K562 (cell line): ENCODE results near the gene HDAC1. TPM values are rescaled to one million over a fixed set of nuclear protein-coding genes. Genes with fewer than 3 reads are reported as not detected.
"Not testable (repeated sequence)": the region's sequence is repeated elsewhere in the genome, so short reads cannot be mapped to it uniquely, and the experiment has no call there.

Experiments
- ATAC-seq: fragments of 200-7000 bp; cut with Tn5 transposase; 3 replicates; pipeline ENCODE4 v1.9.1; 2020; ENCODE audit warnings: moderate library complexity
- BruUV-seq: library from RNA; stranded (reverse); fragments of 400-500 nt; replicated peaks from 2 replicates; lab custom pipeline; 2021; lab: Mats Ljungman, UMichigan
- CTCF ChIA-PET: fragments of 300-600 bp; formaldehyde crosslinking; extraction: SDS; loops from one replicate; lab custom pipeline; 2021; ENCODE audit warnings: low intra/inter-chr PET ratio; lab: Yijun Ruan, JAX
- POLR2A ChIA-PET: fragments of 300-600, 350-650 bp; sonication (Branson Sonifier 250); formaldehyde crosslinking; extraction: SDS; loops from one replicate; lab custom pipeline; 2021; ENCODE audit warnings: antibody characterized with exemption, inconsistent platforms; lab: Yijun Ruan, JAX
- DNase-seq, 4 experiments: peaks; one replicate each; pipeline versions ENCODE4 v3.0.0 to v3.0.0-alpha.2; 2011 to 2018; ENCODE audit warnings: low spot score in 3 of 4, mixed read lengths in 3 of 4; ENCODE audit errors: extremely low read depth in 1 of 4
- FAIRE-seq: peaks from 2 replicates; lab custom pipeline; 2011; peaks lifted over from hg19 to GRCh38; lab: Jason Lieb, UNC
- H2AFZ ChIP-seq: 2 replicates; pipeline ENCODE4 v1.6.0; 2011; ENCODE audit warnings: low read depth, low read length, control low read depth, inconsistent platforms
- H3K27ac ChIP-seq: fragments of 200-600 bp; 3 replicates; pipeline ENCODE4 v1.8.0; 2011; ENCODE audit warnings: low read depth, mild to moderate bottlenecking, control low read depth, inconsistent platforms, low read length, moderate library complexity, mixed read lengths; ENCODE audit errors: extremely low read depth
- H3K27me3 ChIP-seq, 2 experiments: fragments of 300-600 bp in 1 of 2; 2 replicates in 1 of 2; 3 replicates in 1 of 2; pipeline versions ENCODE4 v1.6.0 to v1.8.0; 2011; ENCODE audit warnings: inconsistent platforms in 2 of 2, low read length in 2 of 2, mild to moderate bottlenecking in 1 of 2, mixed read lengths in 1 of 2, moderate library complexity in 1 of 2; ENCODE audit not compliant: control insufficient read depth in 2 of 2, insufficient read depth in 2 of 2
- H3K36me3 ChIP-seq: fragments of 300-600 bp; 3 replicates; pipeline ENCODE4 v1.8.0; 2011; ENCODE audit warnings: mild to moderate bottlenecking, low read length, inconsistent platforms; ENCODE audit not compliant: control insufficient read depth, insufficient read depth
- H3K4me1 ChIP-seq, 2 experiments: fragments of 200-600 bp in 1 of 2; replicated peaks in 1 of 2; 2 replicates in 1 of 2; 3 replicates in 1 of 2; pipeline versions ENCODE4 v1.5.1 to v1.8.0; 2011; ENCODE audit warnings: inconsistent platforms in 2 of 2, low read length in 2 of 2, mild to moderate bottlenecking in 1 of 2, mixed read lengths in 1 of 2, moderate library complexity in 1 of 2; ENCODE audit not compliant: control insufficient read depth in 2 of 2, insufficient read depth in 2 of 2
- H3K4me2 ChIP-seq: 2 replicates; pipeline ENCODE4 v1.6.1; 2011; ENCODE audit warnings: low read length, control low read depth, inconsistent platforms, mixed read lengths; ENCODE audit not compliant: insufficient read depth
- H3K4me3 ChIP-seq: fragments of 200-600 bp; sonication (generic), shearing (Covaris generic); 2 replicates; pipeline ENCODE4 v1.5.1; 2016; ENCODE audit warnings: control low read depth, inconsistent platforms
- H3K79me2 ChIP-seq: fragments of 200-600 bp; 3 replicates; pipeline ENCODE4 v1.8.0; 2011; ENCODE audit warnings: low read length, inconsistent platforms; ENCODE audit not compliant: control insufficient read depth, insufficient read depth
- H3K9ac ChIP-seq, 2 experiments: 2 replicates each; pipeline versions ENCODE4 v1.6.0 to v1.6.1; 2011; ENCODE audit warnings: low read depth in 2 of 2, low read length in 2 of 2, control low read depth in 1 of 2, inconsistent platforms in 1 of 2, mild to moderate bottlenecking in 1 of 2, mixed read lengths in 1 of 2; ENCODE audit not compliant: insufficient read depth in 1 of 2
- H3K9me1 ChIP-seq: one replicate; pipeline ENCODE4 v1.6.0; 2011; ENCODE audit warnings: inconsistent platforms, mild to moderate bottlenecking, low read length, moderate library complexity; ENCODE audit not compliant: control insufficient read depth, insufficient read depth
- H3K9me3 ChIP-seq: replicated peaks from 2 replicates; pipeline ENCODE4 v1.5.1; 2011; ENCODE audit warnings: low read depth, low read length, inconsistent platforms; ENCODE audit not compliant: control insufficient read depth, insufficient read depth
- H4K20me1 ChIP-seq: replicated peaks from 2 replicates; pipeline ENCODE4 v1.6.1; 2011; ENCODE audit warnings: low read length, inconsistent platforms, mixed read lengths; ENCODE audit not compliant: control insufficient read depth, insufficient read depth
- ESRRB ChIP-seq: fragments of 250-450 bp; sonication (Bioruptor Pico); IDR thresholded peaks from 2 replicates; pipeline ENCODE4 v1.5.0; 2020; ENCODE audit warnings: mild to moderate bottlenecking, moderate library complexity, borderline replicate concordance
- FOS ChIP-seq: IDR thresholded peaks from 3 replicates; pipeline ENCODE4 v1.6.1; 2011; ENCODE audit not compliant: insufficient read length; ENCODE audit errors: extremely low read depth
- GABPB1 ChIP-seq: sonication (generic); formaldehyde crosslinking; IDR thresholded peaks from 2 replicates; pipeline ENCODE4 v1.8.0; 2022; ENCODE audit warnings: mild to moderate bottlenecking, missing genetic modification reagents
- OTX1 ChIP-seq: fragments of 450-650 bp; formaldehyde crosslinking; IDR thresholded peaks from 2 replicates; pipeline ENCODE4 v1.4.0; 2022; ENCODE audit warnings: mild to moderate bottlenecking
- U2AF2 ChIP-seq: fragments of 200-400 bp; formaldehyde crosslinking; optimal IDR thresholded peaks from 2 replicates; pipeline ENCODE3; 2017; ENCODE audit warnings: low read depth, mild to moderate bottlenecking, low read length
- ZNF239 ChIP-seq: fragments of 250-450 bp; sonication (Bioruptor Pico); IDR thresholded peaks from 2 replicates; pipeline ENCODE4 v1.4.0; 2020; ENCODE audit warnings: mild to moderate bottlenecking
- ZNF696 ChIP-seq: fragments of 250-450 bp; sonication (Bioruptor Pico); conservative IDR thresholded peaks from 2 replicates; pipeline ENCODE4 v1.4.0; 2020; ENCODE audit warnings: mild to moderate bottlenecking, moderate library complexity
- WGBS: fragments of 100-300 bp; shearing (Covaris generic); methylation state at CpG from one replicate; pipeline ENCODE4 v1.1.6; 2016; ENCODE audit warnings: low coverage, mixed read lengths; ENCODE audit not compliant: insufficient coverage; ENCODE audit errors: missing lambda C conversion rate; 5-methylcytosine and 5-hydroxymethylcytosine counted together
- in situ Hi-C: fragments of 300-500 bp; cut with MboI; formaldehyde crosslinking; loops from 4 replicates; pipeline ENCODE4 v1.15.0; 2018; ENCODE audit warnings: inconsistent platforms, mixed read lengths
- intact Hi-C: fragments of 100-400 bp; cut with micrococcal nuclease; formaldehyde crosslinking; loops from 2 replicates; pipeline ENCODE4 v1.14.2; 2022
- polyA plus RNA-seq, 8 experiments: library from polyadenylated mRNA; depleted of rRNA in 4 of 8; stranded (reverse) in 5 of 8; unstranded in 3 of 8; fragments of >200 nt; fragmentation: Nextera tagmentation in 2 of 8; fragmentation: Illumina TruSeq in 1 of 8; extraction: Ambion mirVana in 2 of 8; extraction: Trizol in 1 of 8; gene quantifications; 2 replicates each; pipeline versions ENCODE4 v1.2.1 to v1.2.3, GENCODE V29; 2011 to 2014; ENCODE audit warnings: inconsistent platforms in 1 of 8, missing spikeins in 1 of 8
- total RNA-seq, 7 experiments: library from RNA; depleted of rRNA in 6 of 7; stranded (reverse); fragments of >200 nt in 6 of 7; fragmentation: Illumina TruSeq in 2 of 7; extraction: Trizol in 2 of 7; gene quantifications; 2 replicates each; pipeline versions ENCODE4 v1.2.1 to v1.2.3, GENCODE V29; 2011 to 2021; ENCODE audit warnings: low replicate concordance in 1 of 7
- TF ChIP-seq, protein P1 (sequence below): IDR thresholded peaks from 3 replicates; pipeline ENCODE4 v1.6.1; 2011; ENCODE audit warnings: borderline replicate concordance, mild to moderate bottlenecking, moderate library complexity; ENCODE audit not compliant: insufficient read length; ENCODE audit errors: extremely low read depth
- TF ChIP-seq, protein P2 (sequence below): fragments of 250-450 bp; sonication (Bioruptor Pico); IDR thresholded peaks from 2 replicates; pipeline ENCODE4 v1.8.0; 2021; ENCODE audit warnings: moderate library complexity, mild to moderate bottlenecking, inconsistent platforms
- TF ChIP-seq, protein P3 (sequence below): sonication (generic); formaldehyde crosslinking; IDR thresholded peaks from 2 replicates; pipeline ENCODE4 v1.8.0; 2022; ENCODE audit warnings: mild to moderate bottlenecking, missing genetic modification reagents

The HDAC1 gene
- total and polyA plus RNA-seq, 9 of the 15 experiments (the other 6 are each of a cell fraction or from before 2014, with no cell fraction given) = 169 to 384 (median 193) TPM

DNA sequence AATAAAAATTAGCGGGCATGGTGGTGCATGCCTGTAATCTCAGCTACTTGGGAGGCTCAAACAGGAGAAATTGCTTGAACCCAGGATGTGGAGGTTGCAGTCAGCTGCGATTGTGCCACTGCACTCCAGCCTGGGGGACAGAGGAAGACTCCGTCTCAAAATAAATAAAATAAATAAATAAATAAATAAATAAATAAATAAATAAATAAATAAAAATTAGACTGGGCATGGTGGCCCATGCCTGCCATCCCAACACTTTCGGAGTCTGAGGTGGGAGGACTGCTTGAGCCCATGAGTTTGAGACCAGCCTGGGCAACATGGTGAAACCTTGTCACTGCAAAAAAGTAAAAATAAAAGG is 28.7 kb upstream of the HDAC1 start:
- H3K79me2 ChIP-seq, H3K9me3 ChIP-seq, H3K27ac ChIP-seq, H3K36me3 ChIP-seq, intact Hi-C loops, H3K4me1 ChIP-seq, ATAC-seq, BruUV-seq, H3K9ac ChIP-seq, H3K27me3 ChIP-seq, H4K20me1 ChIP-seq, H3K4me3 ChIP-seq, H3K4me2 ChIP-seq, CTCF ChIA-PET, H2AFZ ChIP-seq, DNase-seq, FAIRE-seq, in situ Hi-C loops, H3K9me1 ChIP-seq: not testable (repeated sequence)
- POLR2A ChIA-PET = interaction anchor here (0.9 to 1.3 kb wide), 2 partner anchors 15 to 73 kb away, joined by 3 read pairs; partner anchors contain the start of gene MARCKSL1
- WGBS = 57% methylated on average over 4 of the region's 4 CpGs

DNA sequence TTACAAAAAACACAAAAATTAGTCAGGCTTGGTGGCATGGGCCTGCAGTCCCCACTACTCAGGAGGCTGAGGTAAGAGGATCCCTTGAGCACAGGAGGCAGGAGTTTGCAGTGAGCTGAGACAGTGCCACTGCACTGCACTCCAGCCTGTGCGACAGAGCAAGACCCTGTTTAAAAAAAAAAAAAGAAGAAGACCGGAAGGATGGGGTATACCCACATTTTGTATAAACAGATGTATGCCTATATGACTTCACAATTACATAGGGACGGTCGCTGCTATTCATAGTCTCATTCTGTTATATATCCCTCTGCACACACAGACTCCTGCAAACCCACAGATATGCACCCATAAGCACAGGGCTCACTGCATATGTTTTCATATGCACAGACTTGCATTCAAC is 28.1 kb upstream of the HDAC1 start:
- Histone ChIP-seq H3K4me2 (no peak overlapping the region), H3K27ac (no peak overlapping the region), H3K9me1 (no peaks in the 10 kb centered on the region), H3K9ac (no peak overlapping the region), H3K27me3 (no peaks in the 10 kb centered on the region), H4K20me1 (no peaks in the 10 kb centered on the region), H3K79me2 (no peaks in the 10 kb centered on the region), H3K4me1 (peaks cover 0 to 9% of the 10 kb centered on the region in 2 experiments; a peak in 2 of 5 replicates), H3K9me3 (no peaks in the 10 kb centered on the region), H3K36me3 (no peaks in the 10 kb centered on the region), H3K4me3 (no peak overlapping the region), H2AFZ (no peak overlapping the region)
- ATAC-seq (peak; percentile 56), FAIRE-seq (no peak), DNase-seq (peak in 1 of 4 experiments; percentile 5)
- intact Hi-C loops (no loop called here), in situ Hi-C loops (no loop called here)
- ChIA-PET POLR2A (no interaction called here), CTCF (no interaction called here)
- WGBS = 41% methylated on average over 4 of the region's 4 CpGs
- BruUV-seq = no TSS peak
- TF ChIP-seq ZNF696 (CRISPR knock-in tag) (no peak), ZNF239 (no peak), ESRRB (CRISPR knock-in tag) (no peak), FOS (no peak), OTX1 (no peak), U2AF2 (no peak), GABPB1 (CRISPR knock-in tag) (no peak)
- TF ChIP-seq, protein P1, sequence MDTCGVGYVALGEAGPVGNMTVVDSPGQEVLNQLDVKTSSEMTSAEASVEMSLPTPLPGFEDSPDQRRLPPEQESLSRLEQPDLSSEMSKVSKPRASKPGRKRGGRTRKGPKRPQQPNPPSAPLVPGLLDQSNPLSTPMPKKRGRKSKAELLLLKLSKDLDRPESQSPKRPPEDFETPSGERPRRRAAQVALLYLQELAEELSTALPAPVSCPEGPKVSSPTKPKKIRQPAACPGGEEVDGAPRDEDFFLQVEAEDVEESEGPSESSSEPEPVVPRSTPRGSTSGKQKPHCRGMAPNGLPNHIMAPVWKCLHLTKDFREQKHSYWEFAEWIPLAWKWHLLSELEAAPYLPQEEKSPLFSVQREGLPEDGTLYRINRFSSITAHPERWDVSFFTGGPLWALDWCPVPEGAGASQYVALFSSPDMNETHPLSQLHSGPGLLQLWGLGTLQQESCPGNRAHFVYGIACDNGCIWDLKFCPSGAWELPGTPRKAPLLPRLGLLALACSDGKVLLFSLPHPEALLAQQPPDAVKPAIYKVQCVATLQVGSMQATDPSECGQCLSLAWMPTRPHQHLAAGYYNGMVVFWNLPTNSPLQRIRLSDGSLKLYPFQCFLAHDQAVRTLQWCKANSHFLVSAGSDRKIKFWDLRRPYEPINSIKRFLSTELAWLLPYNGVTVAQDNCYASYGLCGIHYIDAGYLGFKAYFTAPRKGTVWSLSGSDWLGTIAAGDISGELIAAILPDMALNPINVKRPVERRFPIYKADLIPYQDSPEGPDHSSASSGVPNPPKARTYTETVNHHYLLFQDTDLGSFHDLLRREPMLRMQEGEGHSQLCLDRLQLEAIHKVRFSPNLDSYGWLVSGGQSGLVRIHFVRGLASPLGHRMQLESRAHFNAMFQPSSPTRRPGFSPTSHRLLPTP = no peak
- TF ChIP-seq, protein P2, sequence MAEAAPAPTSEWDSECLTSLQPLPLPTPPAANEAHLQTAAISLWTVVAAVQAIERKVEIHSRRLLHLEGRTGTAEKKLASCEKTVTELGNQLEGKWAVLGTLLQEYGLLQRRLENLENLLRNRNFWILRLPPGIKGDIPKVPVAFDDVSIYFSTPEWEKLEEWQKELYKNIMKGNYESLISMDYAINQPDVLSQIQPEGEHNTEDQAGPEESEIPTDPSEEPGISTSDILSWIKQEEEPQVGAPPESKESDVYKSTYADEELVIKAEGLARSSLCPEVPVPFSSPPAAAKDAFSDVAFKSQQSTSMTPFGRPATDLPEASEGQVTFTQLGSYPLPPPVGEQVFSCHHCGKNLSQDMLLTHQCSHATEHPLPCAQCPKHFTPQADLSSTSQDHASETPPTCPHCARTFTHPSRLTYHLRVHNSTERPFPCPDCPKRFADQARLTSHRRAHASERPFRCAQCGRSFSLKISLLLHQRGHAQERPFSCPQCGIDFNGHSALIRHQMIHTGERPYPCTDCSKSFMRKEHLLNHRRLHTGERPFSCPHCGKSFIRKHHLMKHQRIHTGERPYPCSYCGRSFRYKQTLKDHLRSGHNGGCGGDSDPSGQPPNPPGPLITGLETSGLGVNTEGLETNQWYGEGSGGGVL = no peak
- TF ChIP-seq, protein P3, sequence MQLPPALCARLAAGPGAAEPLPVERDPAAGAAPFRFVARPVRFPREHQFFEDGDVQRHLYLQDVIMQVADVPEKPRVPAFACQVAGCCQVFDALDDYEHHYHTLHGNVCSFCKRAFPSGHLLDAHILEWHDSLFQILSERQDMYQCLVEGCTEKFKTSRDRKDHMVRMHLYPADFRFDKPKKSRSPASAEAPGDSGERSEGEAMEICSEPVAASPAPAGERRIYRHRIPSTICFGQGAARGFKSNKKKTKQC (CRISPR knock-in tag) = no peak
